HG02981 (cell line): ENCODE measurements around the gene SRRT.
A peak's percentile ranks its signal among the peaks of the same experiment; 100 is the strongest.
"Not testable (repeated sequence)": the region's sequence is repeated elsewhere in the genome, so short reads cannot be mapped to it uniquely, and the experiment has no call there.

Source experiments
- ATAC-seq: cut with Tn5 transposase; IDR thresholded peaks from one replicate; pipeline ENCODE4 v1.9.1; 2021; ENCODE audit warnings: mild to moderate bottlenecking, moderate library complexity; ENCODE audit not compliant: unreplicated experiment

The SRRT gene

DNA sequence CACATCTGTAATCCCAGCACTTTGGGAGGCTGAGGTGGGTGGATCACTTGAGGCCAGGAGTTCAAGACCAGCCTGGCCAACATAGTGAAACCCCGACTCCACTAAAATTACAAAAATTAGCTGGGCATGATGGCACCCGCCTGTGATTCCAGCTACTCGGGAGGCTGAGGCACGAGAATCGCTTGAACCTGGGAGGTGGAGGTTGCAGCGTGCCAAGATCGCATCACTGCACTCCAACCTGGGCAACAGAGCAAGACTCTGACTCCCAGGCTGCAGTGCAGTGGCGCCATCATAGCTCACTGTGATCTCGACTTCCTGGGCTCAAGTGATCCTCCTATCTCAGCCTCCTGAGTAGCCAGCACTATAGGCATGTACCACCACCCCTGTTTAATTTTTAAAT is 20.0 kb upstream of the SRRT start:
- ATAC-seq: not testable (repeated sequence)

DNA sequence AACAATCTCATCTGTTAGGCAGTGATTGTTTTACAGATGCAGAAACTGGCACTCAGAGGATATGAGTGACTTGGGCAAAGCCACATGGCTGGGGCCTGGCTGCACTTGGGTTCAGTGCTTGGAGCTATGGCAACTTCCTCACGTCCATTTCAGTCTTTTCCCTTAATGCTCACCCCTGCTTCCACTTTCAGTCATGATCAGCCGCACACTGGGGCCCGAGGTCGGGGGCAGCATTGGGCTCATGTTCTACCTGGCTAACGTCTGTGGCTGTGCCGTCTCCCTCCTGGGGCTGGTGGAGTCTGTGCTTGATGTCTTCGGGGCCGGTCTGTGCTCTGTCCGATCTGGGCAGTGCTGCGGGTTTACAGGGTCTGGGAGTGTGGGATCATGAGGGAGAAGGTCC is 19.4 kb upstream of the SRRT start:
- no peak for ATAC-seq

DNA sequence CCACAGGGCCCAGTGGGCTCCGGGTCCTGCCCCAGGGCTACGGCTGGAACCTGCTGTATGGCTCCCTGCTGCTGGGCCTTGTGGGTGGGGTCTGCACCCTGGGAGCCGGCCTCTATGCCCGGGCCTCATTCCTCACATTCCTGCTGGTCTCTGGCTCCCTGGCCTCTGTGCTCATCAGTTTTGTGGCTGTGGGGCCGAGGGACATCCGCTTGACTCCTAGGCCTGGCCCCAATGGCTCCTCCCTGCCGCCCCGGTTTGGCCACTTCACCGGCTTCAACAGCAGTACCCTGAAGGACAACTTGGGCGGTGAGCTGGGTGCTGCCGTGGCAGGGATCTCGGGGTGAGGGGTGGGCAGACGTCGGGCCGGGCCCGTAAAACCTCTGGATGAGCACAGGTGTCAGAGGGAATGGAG is 18.0 kb upstream of the SRRT start:
- ATAC-seq: no peak

DNA sequence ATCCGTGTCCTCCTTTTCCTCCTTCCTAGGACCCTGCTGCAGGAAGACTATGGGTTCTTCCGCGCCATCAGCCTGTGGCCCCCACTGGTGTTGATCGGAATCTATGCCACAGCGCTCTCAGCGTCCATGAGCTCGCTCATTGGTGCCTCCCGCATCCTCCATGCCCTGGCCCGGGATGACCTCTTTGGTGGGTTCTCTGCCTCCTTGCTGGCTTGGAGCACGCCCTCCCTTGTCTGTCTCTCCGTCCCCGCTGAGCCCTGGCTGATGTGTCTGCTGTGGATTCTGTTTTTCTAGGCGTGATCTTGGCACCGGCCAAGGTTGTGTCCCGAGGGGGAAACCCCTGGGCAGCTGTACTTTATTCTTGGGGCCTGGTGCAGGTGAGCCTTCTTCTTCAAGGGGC is 15.0 kb upstream of the SRRT start:
- no peak for ATAC-seq

DNA sequence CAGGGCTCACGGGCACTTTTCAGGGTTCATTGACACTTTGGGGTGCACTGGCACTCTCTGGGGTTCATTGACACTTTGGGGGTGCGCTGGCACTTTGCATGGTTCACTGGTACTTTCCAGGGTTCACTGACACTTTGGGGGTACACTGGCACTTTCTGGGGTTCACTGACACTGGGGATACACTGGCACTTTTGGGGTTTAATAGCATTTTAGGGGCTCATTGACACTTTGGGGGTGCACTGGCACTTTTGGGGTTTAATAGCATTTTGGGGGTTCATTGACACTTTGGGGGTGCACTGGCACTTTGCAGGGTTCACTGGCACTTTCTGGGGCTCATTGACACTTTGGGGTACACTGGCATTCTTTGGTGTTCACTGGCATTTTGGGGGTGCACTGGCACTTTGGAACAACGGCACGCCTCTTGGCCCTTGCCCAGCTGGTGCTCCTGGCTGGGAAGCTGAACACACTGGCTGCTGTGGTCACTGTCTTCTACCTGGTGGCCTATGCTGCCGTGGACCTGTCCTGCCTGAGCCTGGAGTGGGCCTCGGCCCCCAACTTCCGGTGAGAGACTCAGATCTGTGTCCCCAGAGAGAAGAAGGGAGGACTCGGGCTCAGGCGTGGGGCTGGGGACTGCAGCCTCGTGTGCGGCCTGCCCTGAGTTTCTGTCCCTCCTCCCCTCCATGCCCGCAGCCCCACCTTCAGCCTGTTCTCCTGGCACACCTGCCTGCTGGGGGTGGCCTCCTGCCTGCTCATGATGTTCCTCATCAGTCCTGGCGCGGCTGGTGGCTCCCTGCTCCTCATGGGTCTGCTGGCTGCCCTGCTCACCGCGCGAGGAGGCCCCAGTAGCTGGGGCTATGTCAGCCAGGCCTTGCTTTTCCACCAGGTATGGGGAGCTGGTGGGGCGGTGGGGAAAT is 13.9 kb upstream of the SRRT start:
- no peak for ATAC-seq

DNA sequence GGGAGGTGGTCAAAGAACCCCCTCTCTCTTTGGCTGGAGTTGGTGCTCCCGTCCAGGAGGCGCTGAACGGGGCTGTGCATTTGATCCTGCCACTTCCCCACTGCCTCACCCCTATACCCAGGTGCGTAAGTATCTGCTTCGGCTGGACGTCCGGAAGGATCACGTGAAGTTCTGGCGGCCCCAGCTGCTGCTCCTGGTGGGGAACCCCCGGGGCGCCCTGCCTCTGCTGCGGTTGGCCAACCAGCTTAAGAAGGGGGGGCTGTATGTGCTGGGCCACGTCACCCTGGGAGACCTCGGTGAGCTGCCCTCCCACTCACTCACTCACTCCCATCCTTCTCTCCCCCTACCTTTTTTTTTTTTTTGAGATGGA is 13.3 kb upstream of the SRRT start:
- no peak for ATAC-seq

DNA sequence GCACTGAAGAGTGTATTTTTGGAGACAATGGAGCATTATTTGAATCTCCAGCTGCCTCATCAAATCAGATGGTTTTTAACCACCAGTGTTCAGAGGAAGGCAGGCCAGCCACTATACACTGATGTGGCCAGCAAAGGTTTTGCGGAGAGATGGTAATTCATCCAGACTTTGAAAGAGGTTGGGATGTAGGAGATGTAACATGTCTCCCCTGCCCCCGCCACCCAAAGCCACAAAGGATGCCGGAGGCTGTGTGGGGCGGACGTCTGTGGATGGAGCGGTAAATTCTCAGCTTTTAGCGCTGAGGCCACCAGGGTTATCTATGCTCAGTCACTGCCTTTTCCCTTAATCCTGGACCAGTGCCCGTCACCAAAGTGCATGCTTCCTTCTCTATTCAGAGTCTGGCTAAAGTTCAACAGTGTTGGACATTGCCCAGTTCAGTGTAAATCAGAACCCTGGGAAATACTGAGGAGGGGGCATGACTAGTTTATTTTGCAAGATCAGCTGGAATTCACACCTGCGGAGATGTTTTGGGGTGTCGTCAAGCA is 11.4 kb upstream of the SRRT start:
- no peak for ATAC-seq

DNA sequence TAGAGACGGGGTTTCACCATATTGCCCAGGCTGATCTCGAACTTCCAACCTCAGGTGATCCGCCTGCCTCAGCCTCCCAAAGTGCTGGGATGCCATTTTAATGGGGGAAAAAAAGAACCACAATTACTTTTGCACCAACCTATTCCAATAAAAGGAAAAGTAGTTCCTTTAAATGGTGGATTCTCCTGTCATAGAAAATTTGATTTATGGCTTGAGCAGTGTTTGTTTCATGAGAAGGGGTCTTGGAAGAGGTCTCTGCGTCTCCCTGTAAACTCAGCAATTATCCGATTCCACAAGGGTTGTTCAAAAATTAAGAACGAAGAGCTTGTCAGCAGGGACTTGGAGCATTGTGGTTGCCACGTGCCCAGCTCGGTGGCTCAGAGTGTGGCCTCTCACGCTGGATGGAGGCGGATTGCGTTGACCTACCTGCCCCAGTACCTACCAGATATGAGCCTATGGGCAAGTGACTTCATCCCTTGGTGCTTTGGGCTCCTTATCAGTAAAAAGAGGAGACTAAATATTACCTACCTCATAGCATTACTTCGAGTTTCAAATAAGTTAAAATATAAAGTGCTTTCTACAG is 10.5 kb upstream of the SRRT start:
- ATAC-seq: no peak

DNA sequence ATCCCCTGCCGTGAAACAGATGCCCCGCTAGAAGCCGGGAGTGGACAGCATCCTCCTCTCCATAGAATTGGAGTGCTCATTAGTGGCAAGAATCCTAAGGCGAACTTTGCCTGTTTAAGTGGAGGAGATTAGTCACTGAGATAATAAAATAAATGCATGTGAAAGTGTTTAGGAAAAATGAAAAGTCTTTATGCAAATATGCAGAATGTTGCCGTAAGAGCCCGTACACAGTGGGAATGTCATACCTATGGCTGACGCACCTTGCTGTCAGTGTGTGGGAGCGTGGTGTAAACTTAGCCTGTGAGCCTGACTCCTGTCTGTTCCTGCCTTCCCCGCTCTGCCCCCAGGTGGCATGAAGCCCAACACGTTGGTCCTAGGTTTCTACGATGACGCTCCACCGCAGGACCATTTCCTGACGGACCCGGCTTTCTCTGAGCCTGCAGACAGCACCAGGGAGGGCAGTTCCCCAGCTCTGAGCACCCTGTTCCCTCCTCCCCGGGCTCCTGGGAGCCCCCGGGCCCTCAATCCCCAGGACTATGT is 9.5 kb upstream of the SRRT start:
- ATAC-seq: no peak

DNA sequence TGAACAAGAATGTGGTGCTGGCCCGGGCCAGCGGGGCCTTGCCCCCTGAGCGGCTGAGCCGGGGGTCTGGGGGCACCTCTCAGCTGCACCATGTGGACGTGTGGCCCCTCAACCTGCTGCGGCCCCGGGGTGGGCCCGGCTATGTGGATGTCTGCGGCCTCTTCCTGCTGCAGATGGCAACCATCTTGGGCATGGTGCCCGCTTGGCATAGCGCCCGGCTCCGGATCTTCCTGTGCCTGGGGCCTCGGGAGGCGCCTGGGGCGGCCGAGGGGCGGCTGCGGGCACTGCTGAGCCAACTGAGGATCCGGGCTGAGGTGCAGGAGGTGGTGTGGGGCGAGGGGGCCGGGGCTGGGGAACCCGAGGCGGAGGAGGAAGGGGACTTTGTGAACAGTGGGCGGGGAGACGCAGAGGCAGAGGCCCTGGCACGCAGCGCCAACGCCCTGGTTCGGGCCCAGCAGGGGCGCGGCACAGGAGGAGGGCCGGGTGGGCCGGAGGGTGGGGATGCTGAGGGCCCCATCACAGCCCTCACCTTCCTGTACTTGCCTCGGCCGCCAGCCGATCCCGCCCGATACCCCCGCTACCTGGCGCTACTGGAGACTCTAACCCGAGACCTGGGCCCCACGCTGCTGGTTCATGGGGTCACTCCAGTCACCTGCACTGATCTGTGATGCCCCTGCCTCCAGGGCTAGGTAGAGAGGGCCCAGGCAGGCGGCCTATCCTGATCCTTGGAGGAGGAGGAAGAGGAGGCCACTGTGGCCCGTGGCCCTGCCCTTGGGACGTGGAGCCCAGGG is 8.8 kb upstream of the SRRT start:
- no peak for ATAC-seq

DNA sequence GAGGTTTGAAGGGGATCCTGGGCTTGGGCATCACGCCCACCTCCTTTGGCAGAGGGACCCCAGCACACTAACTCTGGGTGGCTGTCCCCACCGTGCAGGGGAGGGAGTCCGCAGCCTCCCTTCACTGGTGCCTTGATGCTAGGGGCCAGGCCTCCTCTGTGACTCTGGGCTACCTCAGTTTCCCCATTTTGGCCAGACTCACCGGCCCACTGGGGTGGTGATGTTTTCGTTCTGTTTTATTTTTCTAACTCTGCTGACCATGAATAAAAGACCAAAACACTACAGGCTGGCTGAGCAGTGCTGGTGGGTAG is 8.2 kb upstream of the SRRT start:
- no peak for ATAC-seq

DNA sequence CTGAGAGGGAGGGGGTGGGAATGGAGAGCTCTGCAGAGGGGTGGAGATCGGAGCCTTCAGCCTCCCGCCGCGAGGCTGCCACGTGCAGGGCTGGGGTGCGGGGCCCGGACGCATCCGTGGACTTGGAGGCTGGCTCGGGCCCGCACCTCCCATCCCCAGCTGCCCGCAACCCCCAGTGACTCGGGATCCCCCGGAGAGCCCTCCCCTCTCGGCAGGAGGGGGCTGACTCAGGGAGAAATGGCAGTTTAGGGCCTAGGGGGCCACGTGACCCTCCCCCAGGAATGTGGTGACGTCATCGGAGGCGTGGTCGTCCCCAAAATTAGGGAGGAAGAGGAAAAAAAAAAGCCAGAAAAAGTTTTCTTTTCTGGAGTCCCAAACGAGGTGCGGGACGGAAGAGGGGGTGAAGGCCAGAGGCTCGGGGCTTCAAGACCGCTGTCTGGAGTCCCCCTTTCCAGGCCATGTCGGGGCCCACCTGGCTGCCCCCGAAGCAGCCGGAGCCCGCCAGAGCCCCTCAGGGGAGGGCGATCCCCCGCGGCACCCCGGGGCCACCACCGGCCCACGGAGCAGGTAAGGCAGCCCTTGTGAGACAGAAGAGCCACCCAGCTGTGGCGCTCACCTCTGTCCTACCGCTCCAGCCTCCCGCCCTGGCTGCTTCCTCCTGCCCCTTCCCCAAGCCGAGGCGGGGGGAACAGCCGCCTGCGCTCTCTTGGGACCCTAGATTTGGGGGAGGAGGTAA is 7.7 kb upstream of the SRRT start, which contains the start of gene TRIP6:
Gene TRIP6, plus strand, starts transcription at position 348 of the 736 bp plus-strand sequence. Its CDS starts 111 bp downstream, at position 459.
- ATAC-seq: no peak

DNA sequence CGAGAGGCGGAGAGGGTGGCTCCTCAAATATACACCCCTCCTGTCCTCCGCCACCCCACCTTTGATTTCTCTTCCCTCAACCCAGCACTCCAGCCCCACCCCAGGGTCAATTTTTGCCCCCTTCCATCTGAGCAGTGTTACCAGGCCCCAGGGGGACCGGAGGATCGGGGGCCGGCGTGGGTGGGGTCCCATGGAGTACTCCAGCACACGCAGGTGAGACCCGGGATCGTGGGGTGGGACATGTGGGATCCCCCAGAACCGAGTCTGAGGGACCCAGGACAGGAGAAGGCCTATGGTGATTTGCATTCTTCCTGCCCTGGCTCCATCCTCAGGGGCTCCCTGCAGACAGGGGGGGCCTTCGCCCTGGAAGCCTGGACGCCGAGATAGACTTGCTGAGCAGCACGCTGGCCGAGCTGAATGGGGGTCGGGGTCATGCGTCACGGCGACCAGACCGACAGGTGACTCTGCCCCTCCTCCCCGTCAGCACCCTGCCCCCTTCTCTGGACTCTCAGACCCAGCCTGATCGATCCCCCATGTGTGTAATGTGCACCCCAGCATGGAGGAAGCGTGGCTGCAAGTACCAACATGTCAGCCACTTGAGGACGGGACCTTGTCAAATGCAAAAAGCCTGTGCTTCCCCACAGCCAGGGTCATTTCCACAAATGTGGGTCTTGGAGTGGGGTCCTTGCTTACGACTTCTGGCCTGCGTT is 7.0 kb upstream of the SRRT start:
- ATAC-seq: no peak

DNA sequence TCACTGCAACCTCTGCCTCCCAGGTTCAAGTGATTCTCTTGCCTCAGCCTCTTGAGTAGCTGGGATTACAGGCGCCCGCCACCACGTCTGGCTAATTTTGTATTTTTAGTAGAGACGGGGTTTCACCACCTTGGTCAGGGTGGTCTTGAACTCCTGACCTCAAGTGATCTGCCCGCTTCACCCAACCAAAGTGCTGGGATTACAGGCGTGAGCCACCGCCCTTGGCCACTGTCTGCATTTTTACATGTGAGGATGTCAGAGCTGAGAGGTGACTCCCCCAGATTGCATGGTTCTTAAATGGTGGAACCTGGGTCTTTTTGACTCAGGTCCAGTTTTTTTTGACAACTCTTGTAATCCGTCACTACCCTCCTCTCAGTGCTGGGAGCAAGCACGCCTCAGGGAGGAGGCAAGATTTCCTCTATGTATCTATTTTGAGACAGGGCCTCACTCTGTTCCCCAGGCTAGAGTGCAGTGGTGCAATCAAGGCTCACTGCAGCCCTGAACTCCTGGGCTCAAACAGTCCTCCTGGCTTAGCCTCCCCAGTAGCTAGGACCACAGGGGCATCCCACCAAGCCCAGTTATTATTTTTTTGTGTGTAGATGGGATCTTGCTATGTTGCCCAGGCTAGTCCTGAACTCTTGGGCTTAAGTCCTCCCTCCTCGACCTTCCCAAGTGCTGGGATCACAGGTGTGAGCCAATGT is 1.2 kb upstream of the SRRT start:
- ATAC-seq: no peak

DNA sequence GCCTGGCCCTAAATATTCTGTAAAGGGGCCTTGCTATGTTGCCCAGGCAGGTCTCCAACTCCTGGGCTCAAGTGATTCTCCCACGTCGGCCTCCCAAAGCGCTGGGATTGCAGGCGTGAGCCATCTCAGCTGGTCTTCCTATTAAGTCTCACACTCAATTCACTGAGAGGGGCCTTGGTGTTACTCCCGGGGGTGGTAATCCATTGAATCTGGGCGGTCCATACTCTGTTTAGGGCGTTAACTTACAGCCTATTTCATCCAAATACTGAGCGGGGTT is 665 bp upstream of the SRRT start:
- ATAC-seq: no peak

DNA sequence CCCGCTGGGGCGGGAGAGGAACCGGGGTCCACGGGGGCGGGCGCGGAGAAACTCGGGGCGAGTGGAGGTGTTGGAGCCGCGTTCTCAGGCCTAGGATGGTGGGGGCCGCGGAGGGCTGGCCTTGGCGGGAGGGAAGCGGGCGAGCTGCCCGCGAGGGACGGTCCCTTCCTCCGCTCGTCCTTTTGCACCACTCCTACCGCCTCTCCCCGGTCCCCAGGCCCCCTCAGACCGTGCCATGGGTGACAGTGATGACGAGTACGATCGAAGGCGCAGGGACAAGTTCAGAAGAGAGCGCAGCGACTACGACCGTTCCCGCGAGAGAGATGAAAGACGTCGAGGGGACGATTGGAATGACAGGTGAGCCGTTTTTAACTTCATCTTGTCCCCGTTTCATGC is 451 bp downstream of the SRRT start:
- ATAC-seq: peak; percentile 17

DNA sequence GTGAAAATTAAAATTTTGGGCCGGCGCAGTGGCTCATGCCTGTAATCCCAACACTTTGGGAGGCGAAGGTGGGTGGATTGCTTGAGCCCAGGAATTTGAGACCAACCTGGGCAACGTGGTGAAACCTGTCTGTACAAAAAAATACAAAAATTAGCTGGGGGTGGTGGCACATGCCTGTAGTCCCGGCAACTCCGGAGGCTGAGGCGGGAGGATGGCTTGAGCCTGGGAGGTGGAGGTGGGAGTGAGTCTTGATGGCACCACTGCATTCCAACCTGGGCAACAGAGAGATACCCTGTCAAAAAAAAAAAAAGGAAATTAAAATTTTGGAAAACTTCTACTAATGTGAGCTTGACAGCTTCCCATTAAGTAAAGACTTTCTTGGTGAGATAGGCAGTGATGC is 3.1 kb downstream of the SRRT start:
- no peak for ATAC-seq

DNA sequence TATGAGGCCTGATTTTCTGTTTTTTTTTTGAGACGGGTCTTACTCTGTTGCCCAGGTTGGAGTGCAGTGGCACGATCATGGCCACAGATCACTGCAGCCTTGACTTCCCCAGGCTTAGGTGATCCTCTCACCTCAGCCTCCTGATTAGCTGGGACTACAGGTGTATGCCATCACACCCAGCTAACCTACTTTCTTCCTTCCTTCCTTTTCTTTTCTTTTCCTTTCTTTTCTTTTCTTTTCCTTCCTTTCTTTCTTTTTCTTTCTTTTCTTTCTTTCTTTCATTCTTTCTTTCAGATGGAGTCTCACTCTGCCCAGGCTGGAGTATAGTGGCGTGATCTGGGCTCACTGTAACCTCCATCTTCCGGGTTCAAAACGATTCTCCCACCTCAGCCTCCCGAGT is 3.8 kb downstream of the SRRT start:
- ATAC-seq: no peak

DNA sequence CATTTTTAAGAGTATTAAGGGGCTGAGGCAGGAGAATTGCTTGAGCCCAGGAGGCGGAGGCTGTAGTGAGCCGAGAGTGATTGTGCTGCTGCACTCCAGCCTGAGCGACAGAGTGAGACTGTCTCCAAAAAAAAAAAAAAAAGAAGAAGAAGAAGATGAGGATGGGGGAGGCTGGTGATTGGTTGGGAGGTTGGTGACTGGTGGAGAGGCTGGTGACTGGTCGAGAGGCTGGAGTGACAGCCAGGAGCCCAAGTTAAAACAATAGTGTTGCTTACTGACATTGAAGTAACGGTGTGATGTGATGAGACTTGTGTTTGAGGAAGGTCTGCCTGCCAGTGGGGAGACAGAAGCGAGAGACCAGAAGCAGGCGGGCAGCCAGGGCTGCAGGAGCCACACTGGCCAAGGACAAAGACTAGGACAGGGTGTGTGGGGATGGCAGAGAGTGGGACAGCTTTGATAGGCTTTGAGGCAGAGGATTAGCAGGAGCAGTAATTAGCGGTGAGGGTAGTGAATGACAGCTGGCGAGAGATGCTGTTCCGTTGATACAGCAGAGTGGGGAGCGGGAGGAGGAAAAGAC is 4.9 kb downstream of the SRRT start:
- no peak for ATAC-seq
